Measurements from ENCODE around the gene S100A14. TPM values are rescaled to one million over a fixed set of nuclear protein-coding genes. Genes with fewer than 3 reads are reported as not detected.

Gene S100A14
- total and polyA plus RNA-seq, 9 of the 15 experiments (the other 6 are each of a cell fraction or from before 2014, with no cell fraction given) = 0.10 to 0.64 (median 0.24) TPM; not detected in 3

DNA sequence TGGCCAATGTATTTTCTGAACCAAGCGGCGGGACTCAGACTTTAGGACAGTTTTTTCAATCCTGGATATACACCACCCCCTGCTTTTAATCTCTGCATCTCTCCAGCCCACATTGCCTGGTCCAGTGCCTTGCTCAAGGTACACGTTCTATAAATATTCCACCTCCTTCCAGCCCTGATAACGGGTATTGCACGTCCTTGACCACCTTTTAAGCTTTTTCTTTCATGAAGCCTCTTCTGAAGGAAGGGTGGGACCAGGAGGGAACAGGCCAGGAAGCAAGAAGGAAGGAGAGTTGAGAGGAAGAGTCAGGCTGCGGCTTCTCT is 6.6 kb downstream of the S100A14 start (continued):
- TF ChIP-seq, protein P1, sequence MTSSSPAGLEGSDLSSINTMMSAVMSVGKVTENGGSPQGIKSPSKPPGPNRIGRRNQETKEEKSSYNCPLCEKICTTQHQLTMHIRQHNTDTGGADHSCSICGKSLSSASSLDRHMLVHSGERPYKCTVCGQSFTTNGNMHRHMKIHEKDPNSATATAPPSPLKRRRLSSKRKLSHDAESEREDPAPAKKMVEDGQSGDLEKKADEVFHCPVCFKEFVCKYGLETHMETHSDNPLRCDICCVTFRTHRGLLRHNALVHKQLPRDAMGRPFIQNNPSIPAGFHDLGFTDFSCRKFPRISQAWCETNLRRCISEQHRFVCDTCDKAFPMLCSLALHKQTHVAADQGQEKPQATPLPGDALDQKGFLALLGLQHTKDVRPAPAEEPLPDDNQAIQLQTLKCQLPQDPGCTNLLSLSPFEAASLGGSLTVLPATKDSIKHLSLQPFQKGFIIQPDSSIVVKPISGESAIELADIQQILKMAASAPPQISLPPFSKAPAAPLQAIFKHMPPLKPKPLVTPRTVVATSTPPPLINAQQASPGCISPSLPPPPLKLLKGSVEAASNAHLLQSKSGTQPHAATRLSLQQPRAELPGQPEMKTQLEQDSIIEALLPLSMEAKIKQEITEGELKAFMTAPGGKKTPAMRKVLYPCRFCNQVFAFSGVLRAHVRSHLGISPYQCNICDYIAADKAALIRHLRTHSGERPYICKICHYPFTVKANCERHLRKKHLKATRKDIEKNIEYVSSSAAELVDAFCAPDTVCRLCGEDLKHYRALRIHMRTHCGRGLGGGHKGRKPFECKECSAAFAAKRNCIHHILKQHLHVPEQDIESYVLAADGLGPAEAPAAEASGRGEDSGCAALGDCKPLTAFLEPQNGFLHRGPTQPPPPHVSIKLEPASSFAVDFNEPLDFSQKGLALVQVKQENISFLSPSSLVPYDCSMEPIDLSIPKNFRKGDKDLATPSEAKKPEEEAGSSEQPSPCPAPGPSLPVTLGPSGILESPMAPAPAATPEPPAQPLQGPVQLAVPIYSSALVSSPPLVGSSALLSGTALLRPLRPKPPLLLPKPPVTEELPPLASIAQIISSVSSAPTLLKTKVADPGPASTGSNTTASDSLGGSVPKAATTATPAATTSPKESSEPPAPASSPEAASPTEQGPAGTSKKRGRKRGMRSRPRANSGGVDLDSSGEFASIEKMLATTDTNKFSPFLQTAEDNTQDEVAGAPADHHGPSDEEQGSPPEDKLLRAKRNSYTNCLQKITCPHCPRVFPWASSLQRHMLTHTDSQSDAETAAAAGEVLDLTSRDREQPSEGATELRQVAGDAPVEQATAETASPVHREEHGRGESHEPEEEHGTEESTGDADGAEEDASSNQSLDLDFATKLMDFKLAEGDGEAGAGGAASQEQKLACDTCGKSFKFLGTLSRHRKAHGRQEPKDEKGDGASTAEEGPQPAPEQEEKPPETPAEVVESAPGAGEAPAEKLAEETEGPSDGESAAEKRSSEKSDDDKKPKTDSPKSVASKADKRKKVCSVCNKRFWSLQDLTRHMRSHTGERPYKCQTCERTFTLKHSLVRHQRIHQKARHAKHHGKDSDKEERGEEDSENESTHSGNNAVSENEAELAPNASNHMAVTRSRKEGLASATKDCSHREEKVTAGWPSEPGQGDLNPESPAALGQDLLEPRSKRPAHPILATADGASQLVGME (CRISPR knock-in tag; IDR thresholded peaks at IDR 0.05) = no peak
- TF ChIP-seq HCFC1 (IDR thresholded peaks at IDR 0.05; ENCODE audit: low read depth, low read length) = no peak
- TF ChIP-seq, protein P2, sequence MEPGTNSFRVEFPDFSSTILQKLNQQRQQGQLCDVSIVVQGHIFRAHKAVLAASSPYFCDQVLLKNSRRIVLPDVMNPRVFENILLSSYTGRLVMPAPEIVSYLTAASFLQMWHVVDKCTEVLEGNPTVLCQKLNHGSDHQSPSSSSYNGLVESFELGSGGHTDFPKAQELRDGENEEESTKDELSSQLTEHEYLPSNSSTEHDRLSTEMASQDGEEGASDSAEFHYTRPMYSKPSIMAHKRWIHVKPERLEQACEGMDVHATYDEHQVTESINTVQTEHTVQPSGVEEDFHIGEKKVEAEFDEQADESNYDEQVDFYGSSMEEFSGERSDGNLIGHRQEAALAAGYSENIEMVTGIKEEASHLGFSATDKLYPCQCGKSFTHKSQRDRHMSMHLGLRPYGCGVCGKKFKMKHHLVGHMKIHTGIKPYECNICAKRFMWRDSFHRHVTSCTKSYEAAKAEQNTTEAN (CRISPR knock-in tag; IDR thresholded peaks at IDR 0.05) = no peak
- TF ChIP-seq RNF2 (IDR thresholded peaks at IDR 0.05) = no peak
- no peak for TF ChIP-seq ETV1 (tag; conservative IDR thresholded peaks at IDR 0.05; ENCODE audit: low read depth)
- peak; percentile 59 for TF ChIP-seq GATA2 (CRISPR knock-in tag; IDR thresholded peaks at IDR 0.05)
- no peak for TF ChIP-seq SMAD3 (CRISPR knock-in tag; conservative IDR thresholded peaks at IDR 0.05)
- TF ChIP-seq TSC22D4 (tag; IDR thresholded peaks at IDR 0.05) = no peak
- TF ChIP-seq HNRNPL (IDR thresholded peaks at IDR 0.05; ENCODE audit: low read depth, low read length) = no peak
- TF ChIP-seq, protein P3, sequence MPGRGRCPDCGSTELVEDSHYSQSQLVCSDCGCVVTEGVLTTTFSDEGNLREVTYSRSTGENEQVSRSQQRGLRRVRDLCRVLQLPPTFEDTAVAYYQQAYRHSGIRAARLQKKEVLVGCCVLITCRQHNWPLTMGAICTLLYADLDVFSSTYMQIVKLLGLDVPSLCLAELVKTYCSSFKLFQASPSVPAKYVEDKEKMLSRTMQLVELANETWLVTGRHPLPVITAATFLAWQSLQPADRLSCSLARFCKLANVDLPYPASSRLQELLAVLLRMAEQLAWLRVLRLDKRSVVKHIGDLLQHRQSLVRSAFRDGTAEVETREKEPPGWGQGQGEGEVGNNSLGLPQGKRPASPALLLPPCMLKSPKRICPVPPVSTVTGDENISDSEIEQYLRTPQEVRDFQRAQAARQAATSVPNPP (IDR thresholded peaks at IDR 0.05; ENCODE audit: borderline replicate concordance, insufficient read depth, insufficient read length) = no peak
- no peak for TF ChIP-seq C11orf30 (IDR thresholded peaks at IDR 0.05; ENCODE audit: low read depth)
- TF ChIP-seq, protein P4, sequence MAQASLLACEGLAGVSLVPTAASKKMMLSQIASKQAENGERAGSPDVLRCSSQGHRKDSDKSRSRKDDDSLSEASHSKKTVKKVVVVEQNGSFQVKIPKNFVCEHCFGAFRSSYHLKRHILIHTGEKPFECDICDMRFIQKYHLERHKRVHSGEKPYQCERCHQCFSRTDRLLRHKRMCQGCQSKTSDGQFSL (CRISPR knock-in tag; IDR thresholded peaks at IDR 0.05) = no peak
- TF ChIP-seq, protein P4 (tag; IDR thresholded peaks at IDR 0.05) = no peak
- no peak for TF ChIP-seq CC2D1A (IDR thresholded peaks at IDR 0.05)
- TF ChIP-seq, protein P5, sequence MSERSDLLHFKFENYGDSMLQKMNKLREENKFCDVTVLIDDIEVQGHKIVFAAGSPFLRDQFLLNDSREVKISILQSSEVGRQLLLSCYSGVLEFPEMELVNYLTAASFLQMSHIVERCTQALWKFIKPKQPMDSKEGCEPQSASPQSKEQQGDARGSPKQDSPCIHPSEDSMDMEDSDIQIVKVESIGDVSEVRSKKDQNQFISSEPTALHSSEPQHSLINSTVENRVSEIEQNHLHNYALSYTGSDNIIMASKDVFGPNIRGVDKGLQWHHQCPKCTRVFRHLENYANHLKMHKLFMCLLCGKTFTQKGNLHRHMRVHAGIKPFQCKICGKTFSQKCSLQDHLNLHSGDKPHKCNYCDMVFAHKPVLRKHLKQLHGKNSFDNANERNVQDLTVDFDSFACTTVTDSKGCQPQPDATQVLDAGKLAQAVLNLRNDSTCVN (CRISPR knock-in tag; IDR thresholded peaks at IDR 0.05) = no peak
- TF ChIP-seq PTRF (tag; IDR thresholded peaks at IDR 0.05) = no peak
- TF ChIP-seq ZNF57 (CRISPR knock-in tag; IDR thresholded peaks at IDR 0.05) = no peak
- TF ChIP-seq, protein P6, sequence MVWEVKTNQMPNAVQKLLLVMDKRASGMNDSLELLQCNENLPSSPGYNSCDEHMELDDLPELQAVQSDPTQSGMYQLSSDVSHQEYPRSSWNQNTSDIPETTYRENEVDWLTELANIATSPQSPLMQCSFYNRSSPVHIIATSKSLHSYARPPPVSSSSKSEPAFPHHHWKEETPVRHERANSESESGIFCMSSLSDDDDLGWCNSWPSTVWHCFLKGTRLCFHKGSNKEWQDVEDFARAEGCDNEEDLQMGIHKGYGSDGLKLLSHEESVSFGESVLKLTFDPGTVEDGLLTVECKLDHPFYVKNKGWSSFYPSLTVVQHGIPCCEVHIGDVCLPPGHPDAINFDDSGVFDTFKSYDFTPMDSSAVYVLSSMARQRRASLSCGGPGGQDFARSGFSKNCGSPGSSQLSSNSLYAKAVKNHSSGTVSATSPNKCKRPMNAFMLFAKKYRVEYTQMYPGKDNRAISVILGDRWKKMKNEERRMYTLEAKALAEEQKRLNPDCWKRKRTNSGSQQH (CRISPR knock-in tag; IDR thresholded peaks at IDR 0.05) = no peak
- no peak for TF ChIP-seq RBM39 (optimal IDR thresholded peaks at IDR 0.05; ENCODE audit: low read depth, low read length)

All from K562 (cell line).